HepG2 (cell line): Measurements from ENCODE around the gene CAMK2A. TPM values are rescaled to one million over a fixed set of nuclear protein-coding genes. Genes with fewer than 3 reads are reported as not detected.

Experiments
- E2F1 ChIP-seq: sonication (generic); formaldehyde crosslinking; IDR thresholded peaks from 2 replicates; pipeline ENCODE4 v1.5.0; 2020; ENCODE audit warnings: missing genetic modification reagents
- HIC2 ChIP-seq: sonication (generic); formaldehyde crosslinking; IDR thresholded peaks from 2 replicates; pipeline ENCODE4 v1.9.0; 2022; ENCODE audit warnings: low read depth, missing genetic modification reagents
- HMG20A ChIP-seq: IDR thresholded peaks from 2 replicates; pipeline ENCODE4 v1.6.1; 2016; ENCODE audit warnings: borderline replicate concordance
- HMGXB3 ChIP-seq: sonication (generic); formaldehyde crosslinking; IDR thresholded peaks from 2 replicates; pipeline ENCODE4 v1.4.0; 2020; ENCODE audit warnings: missing genetic modification reagents, borderline replicate concordance
- HNF4G ChIP-seq, 2 experiments: sonication (generic) in 1 of 2; formaldehyde crosslinking in 1 of 2; IDR thresholded peaks; 2 replicates each; pipeline versions ENCODE4 v1.4.0 to v1.6.1; 2011 to 2020; ENCODE audit warnings: borderline replicate concordance in 2 of 2, low read depth in 2 of 2, mild to moderate bottlenecking in 2 of 2, low read length in 1 of 2, missing genetic modification reagents in 1 of 2, moderate library complexity in 1 of 2
- JDP2 ChIP-seq: sonication (generic); formaldehyde crosslinking; IDR thresholded peaks from 2 replicates; pipeline ENCODE4 v1.8.1; 2022; ENCODE audit warnings: missing genetic modification reagents, borderline replicate concordance
- LCORL ChIP-seq, 2 experiments: fragments of 450-650 bp in 1 of 2; sonication (generic) in 1 of 2; formaldehyde crosslinking in 1 of 2; IDR thresholded peaks; 2 replicates each; pipeline versions ENCODE4 v1.5.0 to v1.6.1; 2017 to 2020; ENCODE audit warnings: antibody characterized with exemption in 1 of 2, missing genetic modification reagents in 1 of 2
- MZF1 ChIP-seq: sonication (generic); formaldehyde crosslinking; IDR thresholded peaks from 2 replicates; pipeline ENCODE4 v1.8.1; 2023; ENCODE audit warnings: mild to moderate bottlenecking, missing genetic modification reagents, borderline replicate concordance
- NAIF1 ChIP-seq: sonication (generic); formaldehyde crosslinking; IDR thresholded peaks from 2 replicates; pipeline ENCODE4 v1.5.0; 2020; ENCODE audit warnings: mild to moderate bottlenecking, missing genetic modification reagents, borderline replicate concordance
- PATZ1 ChIP-seq: sonication (generic); formaldehyde crosslinking; IDR thresholded peaks from 2 replicates; pipeline ENCODE4 v1.4.0; 2020; ENCODE audit warnings: missing genetic modification reagents
- RNF2 ChIP-seq: fragments of 450-650 bp; conservative IDR thresholded peaks from 2 replicates; pipeline ENCODE4 v1.6.1; 2016; ENCODE audit warnings: low read depth
- SMARCE1 ChIP-seq: fragments of 450-650 bp; IDR thresholded peaks from 2 replicates; pipeline ENCODE4 v1.6.1; 2017; ENCODE audit warnings: borderline replicate concordance
- SMC3 ChIP-seq: IDR thresholded peaks from 2 replicates; pipeline ENCODE4 v1.6.1; 2011; ENCODE audit warnings: low read length, improper control_type of control experiment
- SP140L ChIP-seq: sonication (generic); formaldehyde crosslinking; IDR thresholded peaks from 2 replicates; pipeline ENCODE4 v1.4.0; 2020; ENCODE audit warnings: missing genetic modification reagents, borderline replicate concordance
- TEAD2 ChIP-seq: sonication (generic); formaldehyde crosslinking; IDR thresholded peaks from 2 replicates; pipeline ENCODE4 v1.9.0; 2021; ENCODE audit warnings: missing genetic modification reagents
- TERF1 ChIP-seq: sonication (generic); formaldehyde crosslinking; IDR thresholded peaks from 2 replicates; pipeline ENCODE4 v1.8.0; 2022; ENCODE audit warnings: mild to moderate bottlenecking, missing genetic modification reagents, moderate library complexity
- TGIF2 ChIP-seq: IDR thresholded peaks from 2 replicates; pipeline ENCODE4 v1.6.1; 2016; ENCODE audit warnings: control low read depth, missing compliant biosample characterization
- ZNF160 ChIP-seq: sonication (generic); formaldehyde crosslinking; IDR thresholded peaks from 2 replicates; pipeline ENCODE4 v1.8.0; 2022; ENCODE audit warnings: mild to moderate bottlenecking, inconsistent platforms, missing genetic modification reagents
- ZNF567 ChIP-seq: sonication (generic); formaldehyde crosslinking; IDR thresholded peaks from 2 replicates; pipeline ENCODE4 v1.8.1; 2023; ENCODE audit warnings: mild to moderate bottlenecking, missing genetic modification reagents, borderline replicate concordance
- polyA plus RNA-seq, 8 experiments: library from polyadenylated mRNA; depleted of rRNA in 3 of 8; stranded (reverse) in 7 of 8; unstranded in 1 of 8; fragments of >200 nt; fragmentation: Illumina TruSeq in 4 of 8; extraction: Trizol in 4 of 8; gene quantifications; 2 replicates each; pipeline versions ENCODE4 v1.2.1 to v1.2.3, GENCODE V29; 2011 to 2016; ENCODE audit warnings: low read depth in 4 of 8, missing spikeins in 1 of 8, mixed read lengths in 1 of 8; ENCODE audit not compliant: insufficient read depth in 1 of 8
- total RNA-seq, 5 experiments: library from RNA; depleted of rRNA; stranded (reverse); fragments of >200 nt; fragmentation: Illumina TruSeq; extraction: Trizol; gene quantifications; 2 replicates each; pipeline ENCODE4 v1.2.3, GENCODE V29; 2016; ENCODE audit warnings: low read depth in 1 of 5

The CAMK2A gene
- total and polyA plus RNA-seq, 2 of the 13 experiments (the other 11 are each of a cell fraction or from before 2014, with no cell fraction given): 0.11 TPM; not detected in 1

- no peak for TF ChIP-seq HMGXB3 (CRISPR knock-in tag)
- TF ChIP-seq LCORL (IDR thresholded peaks at IDR 0.05): no peak
- TF ChIP-seq LCORL (CRISPR knock-in tag; IDR thresholded peaks at IDR 0.05): no peak
- peak; percentile 58; the same call in 1 of the 2 replicates for TF ChIP-seq TGIF2 (CRISPR knock-in tag)
- no peak for TF ChIP-seq HNF4G (IDR thresholded peaks at IDR 0.05; ENCODE audit: borderline replicate concordance, low read depth, low read length)
- no peak for TF ChIP-seq HNF4G (CRISPR knock-in tag; IDR thresholded peaks at IDR 0.05; ENCODE audit: borderline replicate concordance, low read depth)
- no peak for TF ChIP-seq SP140L (CRISPR knock-in tag)
- no peak for TF ChIP-seq RNF2
- no peak for TF ChIP-seq SMC3
- TF ChIP-seq PATZ1 (CRISPR knock-in tag): peak; percentile 74
- no peak for TF ChIP-seq NAIF1 (CRISPR knock-in tag)
- peak; percentile 56; the same call in 1 of the 2 replicates for TF ChIP-seq HIC2 (CRISPR knock-in tag)
- TF ChIP-seq TEAD2 (CRISPR knock-in tag): no peak
- no peak for TF ChIP-seq TERF1 (CRISPR knock-in tag)
- no peak for TF ChIP-seq MZF1 (CRISPR knock-in tag)
- no peak for TF ChIP-seq HMG20A
- TF ChIP-seq ZNF160 (CRISPR knock-in tag): no peak
- TF ChIP-seq SMARCE1: no peak
- TF ChIP-seq ZNF567: no peak
- no peak for TF ChIP-seq JDP2
- no peak for TF ChIP-seq E2F1 (CRISPR knock-in tag)
Measured at GRCh38 chr5:150295172-150295634, 5.6 kb upstream of the CAMK2A start (continued).
